Breast epithelium (tissue), 3 donors: ENCODE results near the gene DOCK10.

Source experiments
- POLR2A ChIP-seq: fragments of 450-650 bp; IDR thresholded peaks from one replicate; pipeline ENCODE4 v1.6.1; 2016; ENCODE audit warnings: antibody characterized with exemption, mild to moderate bottlenecking, moderate library complexity
- TF ChIP-seq, protein P1 (sequence below), 3 donors: fragments of 450-650 bp; IDR thresholded peaks; one replicate each; pipeline ENCODE4 v1.5.1; 2016 to 2017; ENCODE audit warnings: antibody characterized with exemption in 3 of 3, mild to moderate bottlenecking in 3 of 3, moderate library complexity in 3 of 3

DNA sequence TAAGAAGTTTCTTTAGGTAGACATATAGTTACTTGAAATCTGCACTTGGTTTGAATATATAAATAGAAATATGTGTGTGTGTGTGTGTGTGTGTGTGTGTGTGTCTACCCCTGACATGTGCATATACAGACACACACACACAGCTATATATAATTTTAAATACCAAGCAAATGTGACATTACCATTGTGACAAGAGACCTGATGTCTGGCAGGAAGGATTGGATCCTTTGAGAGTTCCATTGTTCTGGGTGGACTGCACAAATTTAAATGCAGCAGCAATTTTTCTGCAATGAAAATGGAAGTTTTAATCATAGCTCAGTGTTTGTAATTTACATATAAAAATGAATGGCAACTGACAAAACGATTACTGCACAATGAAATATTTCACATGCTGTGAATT lies 238.3 kb downstream of the DOCK10 start:
- TF ChIP-seq, protein P1, sequence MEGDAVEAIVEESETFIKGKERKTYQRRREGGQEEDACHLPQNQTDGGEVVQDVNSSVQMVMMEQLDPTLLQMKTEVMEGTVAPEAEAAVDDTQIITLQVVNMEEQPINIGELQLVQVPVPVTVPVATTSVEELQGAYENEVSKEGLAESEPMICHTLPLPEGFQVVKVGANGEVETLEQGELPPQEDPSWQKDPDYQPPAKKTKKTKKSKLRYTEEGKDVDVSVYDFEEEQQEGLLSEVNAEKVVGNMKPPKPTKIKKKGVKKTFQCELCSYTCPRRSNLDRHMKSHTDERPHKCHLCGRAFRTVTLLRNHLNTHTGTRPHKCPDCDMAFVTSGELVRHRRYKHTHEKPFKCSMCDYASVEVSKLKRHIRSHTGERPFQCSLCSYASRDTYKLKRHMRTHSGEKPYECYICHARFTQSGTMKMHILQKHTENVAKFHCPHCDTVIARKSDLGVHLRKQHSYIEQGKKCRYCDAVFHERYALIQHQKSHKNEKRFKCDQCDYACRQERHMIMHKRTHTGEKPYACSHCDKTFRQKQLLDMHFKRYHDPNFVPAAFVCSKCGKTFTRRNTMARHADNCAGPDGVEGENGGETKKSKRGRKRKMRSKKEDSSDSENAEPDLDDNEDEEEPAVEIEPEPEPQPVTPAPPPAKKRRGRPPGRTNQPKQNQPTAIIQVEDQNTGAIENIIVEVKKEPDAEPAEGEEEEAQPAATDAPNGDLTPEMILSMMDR (IDR thresholded peaks at IDR 0.05) = no peak
- no peak for TF ChIP-seq POLR2A
